ENCODE data around the gene PODXL2. TPM values are rescaled to one million over a fixed set of nuclear protein-coding genes. Genes with fewer than 3 reads are reported as not detected.

The PODXL2 gene
- total RNA-seq, 3 donors from 2014 or later (not counting 1 experiment from before 2014, with no cell fraction given): 2.2 to 3.5 (median 2.7) TPM

DNA sequence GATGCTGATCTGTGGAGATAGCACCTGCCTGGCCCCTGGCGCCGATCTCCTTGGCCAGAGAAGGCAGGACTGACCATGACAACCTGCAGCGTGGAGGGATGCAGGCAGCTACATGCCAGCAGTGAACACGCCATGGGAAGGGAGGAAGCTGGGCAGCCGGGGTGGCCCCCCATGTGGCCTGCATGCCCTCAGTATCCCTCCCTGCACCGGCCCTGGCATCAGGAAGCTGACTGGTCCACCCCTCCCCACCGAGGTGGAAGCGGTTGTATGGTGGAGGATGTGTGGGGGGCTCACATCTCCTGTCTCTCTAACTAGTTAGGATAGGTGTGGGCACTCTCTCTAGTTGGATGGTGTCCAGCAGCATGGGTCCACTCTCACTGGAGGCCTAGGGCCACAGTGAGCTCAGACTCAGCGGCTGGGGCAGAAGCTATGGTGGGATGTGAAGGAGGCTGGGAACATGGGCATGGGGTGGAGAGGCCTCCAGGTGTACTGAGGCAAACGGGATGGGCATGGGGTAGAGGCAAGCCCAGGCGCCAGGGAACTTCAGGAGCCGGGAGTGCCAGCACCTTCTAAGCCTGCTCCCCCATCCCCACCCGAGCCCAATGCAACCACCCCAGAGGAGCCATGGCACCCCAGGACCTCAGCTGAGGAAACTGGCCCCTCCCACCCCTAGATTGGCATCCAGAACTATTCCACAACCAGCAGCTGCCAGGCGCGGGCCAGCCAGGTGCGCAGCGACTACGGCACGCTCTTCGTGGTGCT lies 42.0 kb downstream of the PODXL2 start:
- H3K4me1 ChIP-seq (ENCODE audit: control insufficient read depth, insufficient read depth, low read length): peaks cover 27% of the 10 kb centered on the region
- Mint-ChIP-seq H3K4me1 (peaks cover 22 to 32% of the 10 kb centered on the region in 2 donors), H3K27ac (peak overlapping the region; percentile 23 to 96), H3K27me3 (ENCODE audit: low read depth in 2 of 2) (no peaks in the 10 kb centered on the region), H3K4me3 (peak overlapping the region; percentile 92), H3K36me3 (no peaks in the 10 kb centered on the region), H3K9me3 (no peaks in the 10 kb centered on the region)
- DNase-seq (no peak), ATAC-seq (no peak)
- TF ChIP-seq CTCF (IDR thresholded peaks at IDR 0.05): no peak
- peaks cover 1% of the 10 kb centered on the region for H3K36me3 ChIP-seq (ENCODE audit: control insufficient read depth, insufficient read depth, low read length)
- no peaks in the 10 kb centered on the region for H3K9me3 ChIP-seq (ENCODE audit: control insufficient read depth, insufficient read depth, low read length)
- WGBS (ENCODE audit: insufficient coverage): 96% methylated on average over 20 of the region's 20 CpGs
- intact Hi-C loops (cut with micrococcal nuclease): no loop called here
- no peak overlapping the region for H3K4me3 ChIP-seq (ENCODE audit: low read length)
- no peak overlapping the region for H3K27ac ChIP-seq (ENCODE audit: low read length)
- no peaks in the 10 kb centered on the region for H3K27me3 ChIP-seq (ENCODE audit: control insufficient read depth, insufficient read depth, low read length)

DNA sequence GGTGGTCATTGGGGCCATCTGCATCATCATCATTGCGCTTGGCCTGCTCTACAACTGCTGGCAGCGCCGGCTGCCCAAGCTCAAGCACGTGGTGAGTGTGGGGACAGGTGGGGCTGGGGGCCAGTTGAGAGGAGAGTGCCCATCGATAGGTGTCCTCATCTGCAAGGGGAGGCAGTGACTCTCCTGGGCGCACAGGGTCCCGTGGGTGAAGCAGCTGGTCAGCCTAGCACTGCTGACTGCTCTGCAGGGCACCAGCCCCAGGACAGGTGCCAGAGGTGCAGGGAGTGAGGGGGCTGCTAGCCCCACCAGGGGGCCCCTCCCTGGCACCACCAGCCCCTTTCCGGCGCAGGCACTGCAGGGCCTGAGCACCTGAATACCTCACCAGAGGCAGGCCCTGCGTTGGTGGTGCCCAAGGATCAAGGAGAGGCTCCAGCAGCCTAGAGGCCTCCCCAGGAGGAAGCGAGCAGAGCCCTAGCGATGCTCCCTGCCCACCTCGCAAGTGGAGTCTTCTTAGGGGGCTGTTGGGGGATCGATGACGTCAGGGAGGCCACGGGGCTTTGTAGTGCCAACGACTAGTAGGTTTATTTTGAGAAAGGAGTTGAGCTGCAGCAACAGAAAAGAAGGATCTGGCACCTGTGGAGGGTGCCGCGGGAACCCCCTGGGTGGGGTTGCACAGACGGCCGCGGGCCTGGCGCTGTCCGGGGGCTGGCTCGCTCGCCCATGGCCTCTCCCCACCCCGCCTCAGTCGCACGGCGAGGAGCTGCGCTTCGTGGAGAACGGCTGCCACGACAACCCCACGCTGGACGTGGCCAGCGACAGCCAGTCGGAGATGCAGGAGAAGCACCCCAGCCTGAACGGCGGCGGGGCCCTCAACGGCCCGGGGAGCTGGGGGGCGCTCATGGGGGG lies 42.8 kb downstream of the PODXL2 start:
- Histone ChIP-seq H3K27me3 (ENCODE audit: control insufficient read depth, insufficient read depth, low read length) (no peaks in the 10 kb centered on the region), H3K4me3 (ENCODE audit: low read length) (peak overlapping the region; percentile 68), H3K9me3 (ENCODE audit: control insufficient read depth, insufficient read depth, low read length) (no peaks in the 10 kb centered on the region), H3K36me3 (ENCODE audit: control insufficient read depth, insufficient read depth, low read length) (peaks cover 6% of the 10 kb centered on the region), H3K4me1 (ENCODE audit: control insufficient read depth, insufficient read depth, low read length) (peaks cover 27% of the 10 kb centered on the region), H3K27ac (ENCODE audit: low read length) (peak overlapping the region; percentile 86)
- TF ChIP-seq CTCF (IDR thresholded peaks at IDR 0.05): no peak
- intact Hi-C loops (cut with micrococcal nuclease): loop anchor here (2.0 kb wide), 1 partner anchor 81 kb away; the partner anchor contains the start of gene TPRA1
- no peaks in the 10 kb centered on the region for H3K9me3 Mint-ChIP-seq
- no peaks in the 10 kb centered on the region for H3K36me3 Mint-ChIP-seq
- DNase-seq (peak; percentile 30 to 70), ATAC-seq (peak; percentile 8 to 18 (median 13))
- no peaks in the 10 kb centered on the region for H3K27me3 Mint-ChIP-seq (ENCODE audit: low read depth in 2 of 2)
- H3K4me3 Mint-ChIP-seq: peak overlapping the region; percentile 92
- peaks cover 22 to 38% of the 10 kb centered on the region in 2 donors for H3K4me1 Mint-ChIP-seq
- peak overlapping the region; percentile 89 to 96 for H3K27ac Mint-ChIP-seq
- 19% methylated on average over 44 of the region's 44 CpGs for WGBS (ENCODE audit: insufficient coverage)

DNA sequence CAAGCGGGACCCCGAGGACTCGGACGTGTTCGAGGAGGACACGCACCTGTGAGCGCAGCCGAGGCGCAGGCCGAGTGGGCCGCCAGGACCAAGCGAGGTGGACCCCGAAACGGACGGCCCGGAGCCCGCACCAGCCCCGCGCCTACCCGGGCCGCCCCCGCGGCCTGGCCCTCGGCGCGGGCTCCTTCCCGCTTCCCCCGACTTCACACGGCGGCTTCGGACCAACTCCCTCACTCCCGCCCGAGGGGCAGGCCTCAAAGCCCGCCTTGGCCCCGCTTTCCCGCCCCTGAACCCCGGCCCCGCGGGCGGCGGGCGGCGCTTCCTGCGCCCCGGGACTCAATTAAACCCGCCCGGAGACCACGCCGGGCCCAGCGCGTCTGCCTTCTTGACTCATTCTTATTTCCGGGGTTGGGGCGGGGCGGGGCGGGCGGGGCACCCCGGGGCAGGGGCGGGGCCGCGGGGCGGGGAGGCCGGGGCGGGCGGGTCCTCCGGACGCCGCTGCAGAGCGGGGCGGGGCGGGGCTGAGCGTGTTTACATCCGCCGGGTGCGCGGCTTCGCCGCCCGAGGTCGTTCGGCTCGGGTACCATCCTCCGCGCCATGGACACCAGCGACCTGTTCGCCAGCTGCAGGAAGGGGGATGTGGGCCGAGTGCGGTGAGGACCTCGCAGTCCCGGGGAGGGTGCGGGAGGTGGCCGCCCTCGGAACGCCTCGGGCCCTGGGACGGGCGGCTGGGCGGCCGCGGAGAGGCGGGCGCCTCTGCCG lies 43.6 kb downstream of the PODXL2 start, which contains the start of gene ABTB1:
Gene ABTB1 (plus strand): TSS at position 524 of the 762 bp plus-strand sequence. CDS start 74 bp downstream, at position 598.
- Mint-ChIP-seq H3K27me3 (ENCODE audit: low read depth in 2 of 2) (no peaks in the 10 kb centered on the region), H3K4me1 (peaks cover 22 to 38% of the 10 kb centered on the region in 2 donors), H3K4me3 (peak within 1 kb of the TSS; percentile 92), H3K27ac (peak within 1 kb of the TSS; percentile 89 to 96), H3K9me3 (no peaks in the 10 kb centered on the region), H3K36me3 (no peaks in the 10 kb centered on the region)
- Histone ChIP-seq H3K36me3 (ENCODE audit: control insufficient read depth, insufficient read depth, low read length) (peaks cover 14% of the 10 kb centered on the region), H3K4me3 (ENCODE audit: low read length) (peak within 1 kb of the TSS; percentile 74), H3K9me3 (ENCODE audit: control insufficient read depth, insufficient read depth, low read length) (no peaks in the 10 kb centered on the region), H3K27me3 (ENCODE audit: control insufficient read depth, insufficient read depth, low read length) (no peaks in the 10 kb centered on the region), H3K4me1 (ENCODE audit: control insufficient read depth, insufficient read depth, low read length) (peaks cover 27% of the 10 kb centered on the region), H3K27ac (ENCODE audit: low read length) (peak within 1 kb of the TSS; percentile 86)
- peak; percentile 81 to 91 for DNase-seq
- ATAC-seq: peak; percentile 87 to 95 (median 88)
- TF ChIP-seq CTCF (IDR thresholded peaks at IDR 0.05): no peak
- intact Hi-C loops (cut with micrococcal nuclease): loop anchor here (2.0 kb wide), 1 partner anchor 82 kb away; the partner anchor contains the start of gene TPRA1
- under 1% methylated on average over 102 of the region's 102 CpGs for WGBS (ENCODE audit: insufficient coverage)
